ENCODE measurements around the gene RGMA. TPM values are rescaled to one million over a fixed set of nuclear protein-coding genes. Genes with fewer than 3 reads are reported as not detected.
"Not testable (repeated sequence)": the region's sequence is repeated elsewhere in the genome, so short reads cannot be mapped to it uniquely, and the experiment has no call there.

Gene RGMA
- total RNA-seq, 2 experiments from 2014 or later = 0.47 to 0.69 TPM

DNA sequence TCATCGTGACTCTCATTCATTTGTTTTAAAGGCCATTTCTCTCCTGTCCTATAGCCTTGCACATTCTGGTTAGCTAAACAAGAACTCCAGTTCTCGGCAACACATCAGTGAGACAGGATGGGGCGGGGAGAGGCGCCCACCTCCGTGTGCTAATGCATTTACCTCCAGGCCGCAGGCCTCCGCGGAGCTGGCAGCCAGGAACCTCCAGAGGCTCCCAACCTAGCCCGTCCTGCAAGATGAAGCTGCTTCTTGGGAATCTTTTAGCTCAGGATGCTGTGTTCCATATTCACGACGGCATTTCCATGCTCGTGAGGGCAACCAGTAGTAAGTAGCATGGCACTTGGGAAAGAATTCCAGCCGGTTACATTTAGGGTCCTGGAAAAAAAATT, 47.9 kb downstream of the RGMA start:
- Mint-ChIP-seq H3K27me3 (ENCODE audit: low read depth) (no peaks in the 10 kb centered on the region), H3K36me3 (ENCODE audit: low read depth) (no peaks in the 10 kb centered on the region), H3K9me3 (peaks cover 2% of the 10 kb centered on the region), H3K27ac (no peak overlapping the region), H3K4me3 (no peak overlapping the region), H3K4me1 (ENCODE audit: low read depth) (no peaks in the 10 kb centered on the region)
- CTCF ChIA-PET = interaction anchor here (0.6 to 1.8 kb wide), 2 partner anchors 11 to 13 kb away, joined by 3 to 7 read pairs; no protein-coding TSS in a partner anchor
- intact Hi-C loops (cut with micrococcal nuclease) = no loop called here
- no peak for DNase-seq

DNA sequence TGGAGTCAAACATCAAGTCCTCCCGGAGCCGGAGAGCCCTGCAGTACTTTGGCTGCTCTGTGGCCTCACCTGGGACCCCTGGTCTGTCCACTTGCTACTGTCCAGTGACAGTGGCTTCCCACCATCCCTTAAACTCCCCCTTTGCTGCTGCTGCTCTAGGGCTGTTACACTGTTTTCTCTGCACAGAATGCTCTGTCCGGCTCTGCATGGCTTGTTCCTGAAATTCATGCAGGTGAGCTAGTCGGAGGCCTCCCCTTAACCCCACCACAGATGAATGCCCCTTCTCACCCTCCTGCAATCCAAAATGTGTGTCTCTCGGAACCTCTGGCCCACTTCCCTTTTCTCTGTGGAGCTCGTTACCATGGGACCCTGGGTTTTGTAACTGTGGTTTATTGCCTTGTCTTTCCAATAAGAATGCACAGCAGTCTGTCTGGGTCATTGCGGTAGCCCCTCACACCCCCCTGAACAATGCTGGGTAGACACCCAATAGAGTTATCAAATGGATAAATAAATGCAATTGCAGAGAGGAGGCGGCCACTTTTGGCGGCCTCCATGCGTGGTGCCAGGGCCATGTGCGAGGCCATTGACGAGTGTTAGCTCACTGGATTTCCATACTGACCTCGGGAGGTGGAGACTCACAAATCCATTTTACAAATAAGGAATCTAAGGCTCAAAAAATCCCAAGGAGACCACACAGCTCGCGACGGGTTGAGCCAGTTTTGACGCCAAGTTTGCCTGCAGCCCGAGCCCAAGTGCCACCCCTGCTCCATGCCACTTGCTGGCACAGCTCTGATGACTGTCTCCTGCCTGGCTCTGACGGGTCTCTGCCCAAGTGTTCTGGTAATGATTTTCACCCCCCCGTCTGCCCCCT, 48.5 kb downstream of the RGMA start:
- Mint-ChIP-seq H3K27me3 (ENCODE audit: low read depth) (no peaks in the 10 kb centered on the region), H3K27ac (no peak overlapping the region), H3K9me3 (no peaks in the 10 kb centered on the region), H3K4me1 (ENCODE audit: low read depth) (peaks cover 5% of the 10 kb centered on the region), H3K36me3 (ENCODE audit: low read depth) (no peaks in the 10 kb centered on the region), H3K4me3 (no peak overlapping the region)
- no peak for DNase-seq
- CTCF ChIA-PET = interaction anchor here (0.6 to 1.8 kb wide), 4 partner anchors 10 to 307 kb away, joined by 3 to 7 read pairs (median 3); no protein-coding TSS in a partner anchor
- intact Hi-C loops (cut with micrococcal nuclease) = no loop called here

DNA sequence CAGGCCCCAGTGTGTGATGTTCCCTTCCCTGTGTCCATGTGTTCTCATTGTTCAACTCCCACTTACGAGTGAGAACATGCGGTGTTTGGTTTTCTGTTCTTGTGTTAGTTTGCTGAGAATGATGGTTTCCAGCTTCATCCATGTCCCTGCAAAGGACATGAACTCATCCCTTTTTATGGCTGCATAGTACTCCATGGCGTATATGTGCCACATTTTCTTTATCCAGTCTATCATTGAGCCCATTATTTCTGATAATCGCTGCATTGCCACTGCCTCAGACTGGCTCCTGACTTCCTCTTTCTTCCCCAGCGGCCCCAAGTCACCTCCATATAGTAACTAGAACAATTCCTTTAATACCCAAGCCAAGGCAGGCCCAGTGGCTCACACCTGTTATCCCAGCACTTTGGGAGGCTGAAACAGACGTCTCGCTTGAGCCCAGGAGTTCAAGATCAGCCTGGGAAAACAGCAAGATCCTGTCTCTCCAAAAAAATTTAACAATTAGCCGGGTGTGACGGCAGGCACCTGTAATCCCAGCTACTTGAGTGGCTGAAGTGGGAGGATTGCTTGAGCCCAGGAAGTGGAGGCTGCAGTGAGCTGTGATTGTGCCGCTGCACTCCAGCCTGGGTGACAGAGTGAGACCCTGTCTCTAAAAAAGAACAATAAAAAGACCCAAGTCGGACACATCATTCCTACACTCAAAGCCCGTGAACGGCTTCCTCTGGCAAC, 49.3 kb downstream of the RGMA start:
- H3K4me1 Mint-ChIP-seq (ENCODE audit: low read depth); H3K9me3 Mint-ChIP-seq; H3K4me3 Mint-ChIP-seq; H3K27me3 Mint-ChIP-seq (ENCODE audit: low read depth); DNase-seq; H3K36me3 Mint-ChIP-seq (ENCODE audit: low read depth); H3K27ac Mint-ChIP-seq; intact Hi-C loops (cut with micrococcal nuclease): not testable (repeated sequence)
- CTCF ChIA-PET = interaction anchor here (0.6 to 1.8 kb wide), 3 partner anchors 9 to 307 kb away, joined by 3 to 7 read pairs (median 4); no protein-coding TSS in a partner anchor

DNA sequence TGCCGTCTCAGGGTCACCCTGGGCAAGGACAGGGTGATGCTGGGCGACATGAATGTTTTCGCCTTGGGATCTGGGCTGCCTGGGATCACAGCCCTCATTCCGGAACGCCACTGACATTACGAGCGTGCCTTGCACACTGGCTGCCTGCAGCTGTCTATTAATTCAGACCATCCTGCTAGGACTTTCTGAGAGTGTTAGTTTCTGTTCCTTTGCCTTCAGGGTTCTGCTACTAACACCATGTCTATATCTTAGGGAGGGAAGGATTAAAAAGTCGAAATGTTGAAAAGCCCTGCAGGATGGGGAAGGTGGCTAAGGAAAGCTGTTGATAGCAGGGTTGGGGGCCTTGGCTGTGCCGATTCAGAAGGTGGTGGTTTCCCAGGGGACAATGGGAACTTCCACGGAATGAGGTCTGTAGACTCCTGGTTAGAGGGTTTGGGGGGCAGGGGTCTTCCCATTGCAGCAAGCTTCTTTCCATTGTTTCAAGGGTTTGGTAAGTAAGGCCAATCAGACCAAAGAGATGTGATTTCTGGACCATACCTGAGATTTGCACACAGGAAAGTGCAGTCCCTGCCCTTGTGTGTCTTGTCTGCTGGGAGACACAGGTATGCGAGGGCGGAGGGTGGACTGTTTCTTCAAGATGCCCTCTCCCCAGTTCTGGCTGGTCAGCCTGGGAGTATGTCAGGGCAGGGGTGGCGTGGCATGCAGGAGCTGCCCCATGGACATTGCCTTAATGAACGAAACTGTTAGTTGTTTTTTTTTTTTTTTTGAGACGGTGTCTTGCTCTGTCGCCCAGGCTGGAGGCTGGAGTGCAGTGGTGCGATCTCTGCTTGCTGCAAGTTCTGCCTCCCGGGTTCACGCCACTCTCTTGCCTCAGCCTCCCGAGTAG, 50.9 kb downstream of the RGMA start:
- no peak overlapping the region for H3K27ac Mint-ChIP-seq
- H3K9me3 Mint-ChIP-seq = no peaks in the 10 kb centered on the region
- no peak for DNase-seq
- no peak overlapping the region for H3K4me3 Mint-ChIP-seq
- peaks cover 5% of the 10 kb centered on the region for H3K4me1 Mint-ChIP-seq (ENCODE audit: low read depth)
- no peaks in the 10 kb centered on the region for H3K36me3 Mint-ChIP-seq (ENCODE audit: low read depth)
- CTCF ChIA-PET = interaction anchor here (0.7 to 1.2 kb wide), 4 partner anchors 9 to 324 kb away, joined by 3 to 4 read pairs (median 3); no protein-coding TSS in a partner anchor
- intact Hi-C loops (cut with micrococcal nuclease) = no loop called here
- H3K27me3 Mint-ChIP-seq (ENCODE audit: low read depth) = no peaks in the 10 kb centered on the region

DNA sequence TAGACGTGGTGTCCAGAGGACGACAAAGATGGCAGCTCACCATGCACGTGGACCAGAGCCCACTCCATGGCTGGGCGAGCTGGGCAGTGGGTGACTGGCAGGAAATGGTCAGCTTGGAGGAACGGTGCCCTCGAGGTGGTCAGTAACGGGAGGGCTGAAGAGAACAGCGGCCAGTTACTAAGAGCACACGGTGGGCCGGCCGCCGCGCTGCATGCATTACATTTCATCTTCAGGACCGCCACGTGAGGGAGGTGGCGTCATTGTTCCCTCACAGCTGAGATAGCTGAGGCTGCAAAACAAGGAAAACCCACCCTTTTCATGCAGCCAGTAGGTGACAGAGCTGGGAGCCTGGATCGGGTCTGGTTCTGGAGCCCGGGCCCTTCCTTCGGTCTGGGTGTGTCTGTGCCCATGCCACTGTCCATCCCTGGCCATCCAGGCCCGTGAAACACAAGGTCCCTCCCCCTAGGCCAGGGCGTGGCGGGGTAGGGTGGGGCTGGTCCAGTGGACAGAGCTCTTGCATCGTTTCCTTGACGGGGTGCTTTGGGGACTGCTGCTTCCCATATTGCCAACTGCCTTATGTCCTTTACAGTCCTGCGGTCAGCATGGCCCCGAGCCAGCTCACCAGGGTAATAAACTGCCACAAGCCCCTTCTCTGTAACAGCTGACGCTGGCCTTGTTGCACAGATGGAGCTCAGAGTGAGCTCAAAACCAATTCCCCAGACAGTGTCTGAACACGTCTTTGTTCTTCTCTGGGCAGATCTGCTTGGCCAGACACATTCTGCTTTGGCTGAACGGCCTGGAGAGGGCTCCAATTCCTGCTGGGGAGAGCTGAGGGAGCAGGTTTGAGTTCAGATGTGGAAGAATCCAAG, 51.8 kb downstream of the RGMA start:
- CTCF ChIA-PET = interaction anchor here (0.5 to 1.1 kb wide), 4 partner anchors 15 to 323 kb away, joined by 3 to 4 read pairs (median 3); no protein-coding TSS in a partner anchor
- H3K27me3 Mint-ChIP-seq (ENCODE audit: low read depth) = no peaks in the 10 kb centered on the region
- DNase-seq = no peak
- peaks cover 5% of the 10 kb centered on the region for H3K4me1 Mint-ChIP-seq (ENCODE audit: low read depth)
- intact Hi-C loops (cut with micrococcal nuclease) = loop anchor here (1.0 kb wide), 1 partner anchor 1083 kb away; no protein-coding TSS in a partner anchor
- no peaks in the 10 kb centered on the region for H3K9me3 Mint-ChIP-seq
- no peak overlapping the region for H3K4me3 Mint-ChIP-seq
- no peaks in the 10 kb centered on the region for H3K36me3 Mint-ChIP-seq (ENCODE audit: low read depth)
- H3K27ac Mint-ChIP-seq = no peak overlapping the region

DNA sequence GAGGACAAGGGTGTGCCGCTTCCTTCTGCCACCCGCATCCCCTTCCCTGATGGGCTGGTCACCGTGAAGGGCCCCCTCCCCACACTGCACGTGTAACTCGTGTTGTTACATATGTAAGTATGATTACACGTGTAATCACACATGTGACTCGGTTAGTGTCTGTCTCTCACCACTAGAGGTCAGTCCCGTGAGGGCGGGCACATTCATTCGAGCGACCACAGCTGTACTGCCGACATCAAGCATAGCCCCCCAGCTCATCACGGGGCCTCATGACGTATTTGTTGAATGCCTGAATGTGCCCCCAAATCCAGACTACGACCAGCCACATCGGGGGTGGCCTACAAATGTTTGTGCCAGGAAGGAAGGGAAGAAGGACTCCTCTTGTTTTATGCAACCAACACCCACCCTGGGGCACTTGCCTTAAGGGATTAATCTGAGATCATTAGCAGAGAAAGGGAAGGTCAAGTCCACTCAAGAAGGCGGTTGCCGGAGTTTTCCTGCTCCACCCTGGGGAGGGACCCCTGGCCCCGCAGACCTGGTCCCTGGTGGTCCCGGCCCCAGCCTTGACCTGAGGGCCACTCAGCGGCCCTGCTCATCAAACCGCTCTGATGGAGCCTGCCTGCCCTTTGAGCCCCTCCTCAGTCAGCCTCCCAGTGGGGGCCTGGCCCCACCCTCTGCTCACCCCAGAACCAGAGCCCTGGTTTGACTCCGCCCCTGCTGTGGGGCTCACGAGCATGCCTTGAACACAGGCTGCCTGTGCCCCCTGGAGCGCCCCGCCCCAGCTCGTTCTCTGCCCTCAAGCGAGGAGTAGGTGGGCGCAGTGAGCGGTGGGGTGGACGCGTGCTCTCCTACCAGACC, 52.8 kb downstream of the RGMA start:
- intact Hi-C loops (cut with micrococcal nuclease) = loop anchor here (1.0 kb wide), 1 partner anchor 1084 kb away; no protein-coding TSS in a partner anchor
- no peak overlapping the region for H3K27ac Mint-ChIP-seq

DNA sequence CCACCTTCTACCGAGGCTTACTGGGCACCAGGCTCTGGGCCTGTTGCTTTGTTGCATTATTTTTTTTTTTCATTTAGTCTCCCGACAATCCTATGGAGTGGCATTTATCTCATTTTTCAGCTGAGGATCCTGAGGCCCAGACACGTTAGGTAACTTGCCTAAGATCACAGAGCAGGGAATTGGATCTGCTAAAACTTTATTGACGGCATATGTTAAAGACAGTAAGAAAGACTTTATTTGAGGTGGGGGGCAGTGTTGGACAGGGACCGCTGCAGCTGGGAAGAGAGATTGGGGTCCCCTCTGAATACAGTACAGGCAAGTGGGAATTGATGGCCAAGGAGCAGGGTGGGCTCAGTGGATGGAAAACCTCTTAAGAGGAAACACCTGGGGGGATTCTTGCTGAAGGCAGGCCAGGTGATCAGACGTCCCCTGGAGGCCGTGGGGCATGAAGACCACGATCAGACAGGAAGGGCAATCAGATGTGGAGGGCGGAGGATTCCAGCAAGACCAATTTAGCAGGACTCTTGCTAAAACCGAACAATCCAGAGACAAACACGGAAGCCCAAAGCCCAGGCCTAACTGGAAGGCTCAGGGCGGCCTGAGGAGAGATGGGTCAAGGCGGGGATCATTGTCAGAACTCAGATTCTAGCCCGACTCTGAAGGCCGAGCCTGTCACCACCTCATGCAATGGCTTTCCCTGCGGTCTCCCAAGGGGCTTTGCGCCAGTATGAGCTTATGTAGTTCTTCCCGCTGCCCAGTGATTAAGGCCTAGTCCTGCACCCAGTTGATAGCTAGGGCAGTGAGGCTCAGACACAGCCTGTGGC, 53.7 kb downstream of the RGMA start:
- DNase-seq = no peak
- Mint-ChIP-seq H3K36me3 (ENCODE audit: low read depth) (no peaks in the 10 kb centered on the region), H3K27ac (no peak overlapping the region), H3K4me3 (no peak overlapping the region), H3K4me1 (ENCODE audit: low read depth) (peaks cover 7% of the 10 kb centered on the region), H3K27me3 (ENCODE audit: low read depth) (no peaks in the 10 kb centered on the region), H3K9me3 (no peaks in the 10 kb centered on the region)
- intact Hi-C loops (cut with micrococcal nuclease) = no loop called here
- CTCF ChIA-PET = interaction anchor here (0.6 to 2.5 kb wide), 12 partner anchors 10 to 1085 kb away, joined by 3 to 13 read pairs (median 4); no protein-coding TSS in a partner anchor

More for the DNA sequence above, 52.8 kb downstream of the RGMA start:
- Mint-ChIP-seq H3K4me3 (no peak overlapping the region), H3K9me3 (no peaks in the 10 kb centered on the region), H3K4me1 (ENCODE audit: low read depth) (peaks cover 5% of the 10 kb centered on the region), H3K27me3 (ENCODE audit: low read depth) (no peaks in the 10 kb centered on the region), H3K36me3 (ENCODE audit: low read depth) (no peaks in the 10 kb centered on the region)
- DNase-seq = peak; percentile 67
- CTCF ChIA-PET = interaction anchor here (0.6 to 2.5 kb wide), 11 partner anchors 9 to 1084 kb away, joined by 3 to 13 read pairs (median 4); no protein-coding TSS in a partner anchor

DNA sequence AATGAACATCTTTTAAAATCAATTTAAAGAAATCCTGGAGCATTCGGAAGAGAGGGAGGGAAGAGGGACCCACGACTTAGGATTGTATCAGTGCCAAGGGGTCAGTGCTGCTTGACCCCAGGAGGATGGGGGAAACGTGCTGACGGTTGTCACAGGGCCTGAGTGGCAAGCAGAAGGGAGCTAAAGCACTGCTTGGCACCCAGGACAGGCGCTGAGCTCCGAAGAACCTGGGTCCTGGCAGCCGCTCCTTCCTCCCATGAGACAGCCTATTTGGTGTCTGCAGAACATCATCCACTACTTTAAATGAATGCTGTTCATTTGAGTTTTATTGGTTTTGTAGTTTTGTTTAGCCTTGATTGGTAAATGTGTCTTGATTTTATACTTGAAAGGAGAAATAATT, 54.5 kb downstream of the RGMA start:
- Mint-ChIP-seq H3K4me3 (no peak overlapping the region), H3K9me3 (no peaks in the 10 kb centered on the region), H3K4me1 (ENCODE audit: low read depth) (peaks cover 13% of the 10 kb centered on the region), H3K27ac (no peak overlapping the region), H3K36me3 (ENCODE audit: low read depth) (no peaks in the 10 kb centered on the region), H3K27me3 (ENCODE audit: low read depth) (no peaks in the 10 kb centered on the region)
- no peak for DNase-seq
- CTCF ChIA-PET = interaction anchor here (0.7 to 2.5 kb wide), 7 partner anchors 10 to 1085 kb away, joined by 3 to 13 read pairs (median 4); no protein-coding TSS in a partner anchor
- intact Hi-C loops (cut with micrococcal nuclease) = no loop called here

DNA sequence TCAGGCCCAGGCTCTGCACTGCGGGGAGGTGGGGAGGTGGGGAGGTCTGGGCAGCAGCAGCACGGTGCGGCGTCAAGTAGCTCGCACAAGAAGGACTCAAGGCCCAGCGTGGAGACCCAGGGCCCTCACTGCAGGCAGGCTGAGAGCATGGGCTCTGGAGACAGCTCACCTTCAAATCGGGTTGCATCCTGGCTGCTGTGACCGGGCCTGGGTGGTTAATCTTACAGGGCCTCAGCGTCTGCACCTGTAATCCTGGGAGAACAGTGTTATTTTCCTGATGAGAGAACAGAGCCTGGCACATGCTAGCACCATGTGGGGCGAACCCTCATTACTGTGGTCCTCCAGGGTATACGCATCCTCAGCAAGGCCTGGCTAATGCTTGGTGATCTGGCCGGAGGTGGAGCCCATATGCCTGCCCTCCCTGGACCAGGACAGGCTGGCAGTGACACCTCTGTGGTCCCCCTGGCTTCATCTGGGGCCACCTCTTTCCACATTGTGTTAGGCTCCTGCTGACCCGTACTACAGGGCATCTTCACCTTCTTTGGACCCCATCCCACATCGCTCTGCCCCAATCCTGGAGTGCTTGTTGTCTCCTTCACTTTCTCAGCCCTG, 55.5 kb downstream of the RGMA start:
- intact Hi-C loops (cut with micrococcal nuclease) = no loop called here

More for the DNA sequence above, 55.5 kb downstream of the RGMA start:
- no peak for DNase-seq
- peaks cover 20% of the 10 kb centered on the region for H3K4me1 Mint-ChIP-seq (ENCODE audit: low read depth)
- CTCF ChIA-PET = interaction anchor here (0.6 to 3.7 kb wide), 4 partner anchors 9 to 263 kb away, joined by 3 to 15 read pairs (median 4); partner anchors contain the start of gene RGMA
- no peaks in the 10 kb centered on the region for H3K27me3 Mint-ChIP-seq (ENCODE audit: low read depth)
- H3K9me3 Mint-ChIP-seq = no peaks in the 10 kb centered on the region
- H3K36me3 Mint-ChIP-seq (ENCODE audit: low read depth) = no peaks in the 10 kb centered on the region
- H3K27ac Mint-ChIP-seq = no peak overlapping the region
- no peak overlapping the region for H3K4me3 Mint-ChIP-seq

Data from activated naive CD4-positive, alpha-beta T cell treated with anti-CD3 and anti-CD28 coated beads for 36 hours (primary cell).